Activated CD8-positive, alpha-beta memory T cell treated with anti-CD3 and anti-CD28 coated beads, Interleukin-2, amount 10 ng/mL, durations not matched to agents 7 days and 5 days (primary cell): Measurements from ENCODE around the gene SFPQ. TPM values are rescaled to one million over a fixed set of nuclear protein-coding genes. Genes with fewer than 3 reads are reported as not detected.
A peak's percentile ranks its signal among the peaks of the same experiment; 100 is the strongest.
"Not testable (repeated sequence)": the region's sequence is repeated elsewhere in the genome, so short reads cannot be mapped to it uniquely, and the experiment has no call there.

Experiments used
- ATAC-seq: fragments of 150-1000 bp; cut with Tn5 transposase; one replicate; pipeline ENCODE4 v1.10.0; 2021; ENCODE audit warnings: moderate library complexity
- CTCF ChIA-PET: fragments of 350-600 bp; sonication (Branson Sonifier 250); formaldehyde crosslinking; loops from one replicate; lab custom pipeline; 2021; ENCODE audit warnings: antibody characterized with exemption; lab: Charles Lee
- DNase-seq: peaks from one replicate; pipeline ENCODE4 v3.0.0-alpha.2; 2020
- H3K27ac Mint-ChIP-seq: one replicate; pipeline ENCODE4 v1.8.0; 2021; ENCODE audit warnings: mild to moderate bottlenecking, mixed read lengths
- H3K27me3 Mint-ChIP-seq: one replicate; pipeline ENCODE4 v1.8.0; 2021; ENCODE audit warnings: mixed read lengths
- H3K36me3 Mint-ChIP-seq: one replicate; pipeline ENCODE4 v1.8.0; 2021; ENCODE audit warnings: mild to moderate bottlenecking, mixed read lengths
- H3K4me1 Mint-ChIP-seq: one replicate; pipeline ENCODE4 v1.8.0; 2021; ENCODE audit warnings: mixed read lengths
- H3K4me3 Mint-ChIP-seq: one replicate; pipeline ENCODE4 v1.8.0; 2021; ENCODE audit warnings: mild to moderate bottlenecking, moderate library complexity, mixed read lengths
- H3K9me3 Mint-ChIP-seq: one replicate; pipeline ENCODE4 v1.8.0; 2022; ENCODE audit warnings: low read depth, mixed read lengths
- total RNA-seq, 2 experiments: library from RNA; stranded (reverse); gene quantifications; one replicate each; pipeline ENCODE4 v1.2.3, GENCODE V29; 2021

The SFPQ gene, protein sequence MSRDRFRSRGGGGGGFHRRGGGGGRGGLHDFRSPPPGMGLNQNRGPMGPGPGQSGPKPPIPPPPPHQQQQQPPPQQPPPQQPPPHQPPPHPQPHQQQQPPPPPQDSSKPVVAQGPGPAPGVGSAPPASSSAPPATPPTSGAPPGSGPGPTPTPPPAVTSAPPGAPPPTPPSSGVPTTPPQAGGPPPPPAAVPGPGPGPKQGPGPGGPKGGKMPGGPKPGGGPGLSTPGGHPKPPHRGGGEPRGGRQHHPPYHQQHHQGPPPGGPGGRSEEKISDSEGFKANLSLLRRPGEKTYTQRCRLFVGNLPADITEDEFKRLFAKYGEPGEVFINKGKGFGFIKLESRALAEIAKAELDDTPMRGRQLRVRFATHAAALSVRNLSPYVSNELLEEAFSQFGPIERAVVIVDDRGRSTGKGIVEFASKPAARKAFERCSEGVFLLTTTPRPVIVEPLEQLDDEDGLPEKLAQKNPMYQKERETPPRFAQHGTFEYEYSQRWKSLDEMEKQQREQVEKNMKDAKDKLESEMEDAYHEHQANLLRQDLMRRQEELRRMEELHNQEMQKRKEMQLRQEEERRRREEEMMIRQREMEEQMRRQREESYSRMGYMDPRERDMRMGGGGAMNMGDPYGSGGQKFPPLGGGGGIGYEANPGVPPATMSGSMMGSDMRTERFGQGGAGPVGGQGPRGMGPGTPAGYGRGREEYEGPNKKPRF
- total RNA-seq, result 100 to 1,000 TPM; 344 to 402 TPM

DNA sequence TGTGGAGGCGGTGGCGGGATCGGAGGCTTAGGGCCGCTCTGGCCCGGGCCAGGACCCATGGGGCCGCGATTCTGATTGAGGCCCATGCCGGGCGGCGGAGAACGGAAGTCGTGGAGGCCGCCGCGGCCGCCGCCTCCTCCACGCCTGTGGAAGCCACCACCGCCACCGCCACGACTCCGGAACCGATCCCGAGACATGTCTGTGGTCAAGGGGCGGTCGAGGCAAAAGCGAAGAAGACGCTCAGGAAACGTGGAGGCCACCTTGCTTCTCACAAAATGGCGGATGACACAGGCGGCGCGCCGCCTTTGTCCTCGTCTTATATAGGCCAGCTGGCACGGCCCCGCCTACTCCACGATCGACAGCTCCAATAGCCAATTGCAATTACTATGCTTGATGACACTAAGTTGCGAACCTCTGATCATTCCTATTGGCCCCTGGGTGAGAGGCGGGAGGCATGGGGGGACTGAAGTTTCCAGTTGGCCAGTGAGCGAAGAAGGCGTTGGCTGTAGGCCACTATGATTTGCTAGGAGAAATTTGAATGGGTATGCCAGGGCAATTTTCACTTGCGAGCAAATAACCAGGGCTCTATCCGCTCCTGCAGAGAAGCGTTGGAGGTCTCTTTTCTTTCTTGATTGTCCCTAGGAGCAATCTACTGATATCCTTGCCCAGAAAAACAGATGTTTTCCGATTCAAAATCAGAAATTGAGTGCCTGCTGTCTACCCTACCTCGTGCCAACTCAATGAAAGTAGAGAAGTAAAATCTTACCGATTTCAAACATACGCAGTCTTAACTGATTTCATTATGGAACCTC lies at the start of gene SFPQ:
SFPQ (minus strand) TSS at position 293 of the 812 bp plus-strand sequence; CDS start at position 197, 96 bp downstream.
- peaks cover 2% of the 10 kb centered on the region for H3K27me3 Mint-ChIP-seq
- H3K9me3 Mint-ChIP-seq, result no peaks in the 10 kb centered on the region
- DNase-seq (peak; percentile 98), ATAC-seq (peak; percentile 92)
- peaks cover 40% of the 10 kb centered on the region for H3K36me3 Mint-ChIP-seq
- CTCF ChIA-PET, result interaction anchor here (0.8 to 1.2 kb wide), 3 partner anchors 9 to 333 kb away, joined by 3 to 7 read pairs (median 5); partner anchors contain the start of gene SMIM12
- H3K4me1 Mint-ChIP-seq, result peaks cover 44% of the 10 kb centered on the region
- H3K4me3 Mint-ChIP-seq, result peak within 1 kb of the TSS; percentile 91
- H3K27ac Mint-ChIP-seq, result peak within 1 kb of the TSS; percentile 99

GRCh38 chr1:35236772-35237171 lies 43.8 kb upstream of the SFPQ start:
- H3K9me3 Mint-ChIP-seq, H3K4me1 Mint-ChIP-seq, H3K4me3 Mint-ChIP-seq, DNase-seq, H3K36me3 Mint-ChIP-seq, ATAC-seq, CTCF ChIA-PET, H3K27ac Mint-ChIP-seq, H3K27me3 Mint-ChIP-seq: not testable (repeated sequence)

DNA sequence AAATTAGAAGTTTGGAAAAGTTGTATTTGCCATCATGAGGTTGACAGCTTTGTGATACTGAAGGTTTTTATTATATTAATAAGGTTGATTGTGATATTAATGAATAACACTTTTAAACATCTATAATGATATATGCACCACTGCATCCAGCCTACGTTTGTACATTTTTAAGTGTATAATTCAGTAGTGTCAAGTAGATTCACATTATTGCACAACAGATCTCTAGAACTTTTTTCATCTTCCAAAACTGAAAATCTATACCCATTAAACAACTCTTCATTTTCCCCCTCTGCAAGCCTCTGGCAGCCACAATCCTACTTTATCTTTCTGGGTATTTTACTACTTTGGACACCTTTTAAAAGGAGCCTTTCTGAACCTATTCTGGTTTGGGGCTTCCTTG lies 38.3 kb upstream of the SFPQ start:
- DNase-seq, result no peak
- Mint-ChIP-seq H3K36me3 (peaks cover 1% of the 10 kb centered on the region), H3K9me3 (no peaks in the 10 kb centered on the region), H3K27me3 (peaks cover 5% of the 10 kb centered on the region), H3K4me1 (peaks cover 10% of the 10 kb centered on the region), H3K4me3 (no peak overlapping the region), H3K27ac (no peak overlapping the region)
- CTCF ChIA-PET, result interaction anchor here (1.3 kb wide), 1 partner anchor 29 kb away, joined by 3 read pairs; no protein-coding TSS in a partner anchor
- no peak for ATAC-seq

GRCh38 chr1:35229587-35230360 lies 36.8 kb upstream of the SFPQ start:
- Mint-ChIP-seq H3K4me1 (peaks cover 10% of the 10 kb centered on the region), H3K27ac (no peak overlapping the region), H3K4me3 (no peak overlapping the region), H3K36me3 (peaks cover 1% of the 10 kb centered on the region), H3K9me3 (no peaks in the 10 kb centered on the region), H3K27me3 (peaks cover 5% of the 10 kb centered on the region)
- CTCF ChIA-PET, result no interaction called here
- ATAC-seq (no peak), DNase-seq (no peak)

GRCh38 chr1:35226546-35226945 lies 33.6 kb upstream of the SFPQ start:
- CTCF ChIA-PET, result no interaction called here
- no peak for DNase-seq
- ATAC-seq, result no peak
- Mint-ChIP-seq H3K27ac (no peak overlapping the region), H3K4me1 (peaks cover 10% of the 10 kb centered on the region), H3K36me3 (peaks cover 1% of the 10 kb centered on the region), H3K4me3 (no peak overlapping the region), H3K27me3 (peaks cover 5% of the 10 kb centered on the region), H3K9me3 (no peaks in the 10 kb centered on the region)

- no peak overlapping the region for H3K4me3 Mint-ChIP-seq
- no peak for ATAC-seq
- H3K36me3 Mint-ChIP-seq, result no peaks in the 10 kb centered on the region
These were observed 30.2 kb upstream of the SFPQ start for GRCh38 chr1:35223084-35223630.

GRCh38 chr1:35222322-35223083 lies 29.6 kb upstream of the SFPQ start:
- Mint-ChIP-seq H3K36me3 (no peaks in the 10 kb centered on the region), H3K27ac (no peak overlapping the region), H3K4me3 (no peak overlapping the region), H3K4me1 (no peaks in the 10 kb centered on the region), H3K27me3 (peaks cover 5% of the 10 kb centered on the region), H3K9me3 (no peaks in the 10 kb centered on the region)
- ATAC-seq (no peak), DNase-seq (no peak)
- CTCF ChIA-PET, result interaction anchor here (0.9 to 1.7 kb wide), 3 partner anchors 15 to 505 kb away, joined by 3 to 5 read pairs (median 3); no protein-coding TSS in a partner anchor

More at GRCh38 chr1:35223084-35223630, 30.2 kb upstream of the SFPQ start:
- CTCF ChIA-PET, result interaction anchor here (0.9 to 1.7 kb wide), 2 partner anchors 228 to 504 kb away, joined by 3 read pairs; no protein-coding TSS in a partner anchor
- no peaks in the 10 kb centered on the region for H3K4me1 Mint-ChIP-seq
- no peaks in the 10 kb centered on the region for H3K9me3 Mint-ChIP-seq
- H3K27ac Mint-ChIP-seq, result no peak overlapping the region
- peaks cover 5% of the 10 kb centered on the region for H3K27me3 Mint-ChIP-seq
- DNase-seq, result no peak

GRCh38 chr1:35220976-35221375 lies 28.0 kb upstream of the SFPQ start:
- Mint-ChIP-seq H3K36me3 (no peaks in the 10 kb centered on the region), H3K4me1 (no peaks in the 10 kb centered on the region), H3K27me3 (no peaks in the 10 kb centered on the region), H3K27ac (no peak overlapping the region), H3K9me3 (no peaks in the 10 kb centered on the region), H3K4me3 (no peak overlapping the region)
- CTCF ChIA-PET, result interaction anchor here (1.7 kb wide), 1 partner anchor 13 kb away, joined by 5 read pairs; no protein-coding TSS in a partner anchor
- DNase-seq (no peak), ATAC-seq (no peak)

DNA sequence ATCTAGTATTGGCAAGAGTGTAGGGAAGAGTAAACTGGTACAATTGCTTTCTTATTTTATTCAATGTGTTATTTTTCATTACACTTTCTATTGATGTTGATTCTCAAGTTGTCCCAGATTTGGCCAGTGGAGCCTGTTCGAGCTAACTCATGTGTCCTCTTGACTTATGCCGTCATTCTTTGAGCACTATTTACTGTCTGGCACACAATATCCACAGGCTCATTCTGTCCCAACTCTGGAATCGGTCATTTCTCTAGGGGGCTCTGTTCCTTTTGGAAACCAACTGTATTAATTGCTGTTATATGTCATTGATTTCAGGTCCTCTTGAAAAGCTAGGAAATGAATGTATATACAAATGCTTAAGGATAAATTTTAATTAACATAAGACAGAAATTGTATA lies 22.4 kb upstream of the SFPQ start:
- no peaks in the 10 kb centered on the region for H3K4me1 Mint-ChIP-seq
- DNase-seq (no peak), ATAC-seq (no peak)
- no peak overlapping the region for H3K4me3 Mint-ChIP-seq
- no peaks in the 10 kb centered on the region for H3K36me3 Mint-ChIP-seq
- H3K27ac Mint-ChIP-seq, result no peak overlapping the region
- H3K27me3 Mint-ChIP-seq, result no peaks in the 10 kb centered on the region
- CTCF ChIA-PET, result interaction anchor here (1.6 kb wide), 1 partner anchor 15 kb away, joined by 3 read pairs; no protein-coding TSS in a partner anchor
- no peaks in the 10 kb centered on the region for H3K9me3 Mint-ChIP-seq

- Mint-ChIP-seq H3K9me3 (no peaks in the 10 kb centered on the region), H3K4me1 (no peaks in the 10 kb centered on the region), H3K27ac (no peak overlapping the region), H3K36me3 (no peaks in the 10 kb centered on the region), H3K4me3 (no peak overlapping the region), H3K27me3 (no peaks in the 10 kb centered on the region)
- ATAC-seq (no peak), DNase-seq (no peak)
- CTCF ChIA-PET, result interaction anchor here (1.0 to 2.3 kb wide), 3 partner anchors 9 to 17 kb away, joined by 3 to 6 read pairs (median 4); no protein-coding TSS in a partner anchor
These were observed 18.1 kb upstream of the SFPQ start for GRCh38 chr1:35211120-35211414.

GRCh38 chr1:35210321-35211119 lies 17.6 kb upstream of the SFPQ start:
- no peaks in the 10 kb centered on the region for H3K9me3 Mint-ChIP-seq
- DNase-seq, result no peak
- no peak for ATAC-seq
- no peaks in the 10 kb centered on the region for H3K27me3 Mint-ChIP-seq
- CTCF ChIA-PET, result interaction anchor here (2.3 kb wide), 1 partner anchor 9 kb away, joined by 6 read pairs; no protein-coding TSS in a partner anchor
- H3K27ac Mint-ChIP-seq, result no peak overlapping the region
- H3K4me1 Mint-ChIP-seq, result no peaks in the 10 kb centered on the region
- H3K36me3 Mint-ChIP-seq, result no peaks in the 10 kb centered on the region
- no peak overlapping the region for H3K4me3 Mint-ChIP-seq
